MCF 10A (cell line): ENCODE data around the gene PDE4D. TPM values are rescaled to one million over a fixed set of nuclear protein-coding genes. Genes with fewer than 3 reads are reported as not detected.

Source experiments
- BruUV-seq: library from RNA; stranded (reverse); fragments of 400-500 nt; replicated peaks from 2 replicates; lab custom pipeline; 2021; lab: Mats Ljungman, UMichigan
- CTCF ChIA-PET: fragments of 300-600 bp; sonication (Branson Sonifier 250); formaldehyde crosslinking; extraction: SDS; loops from one replicate; lab custom pipeline; 2021; ENCODE audit warnings: antibody characterized with exemption, inconsistent platforms; lab: Yijun Ruan, JAX
- POLR2A ChIA-PET: fragments of 300-600, 350-650 bp; sonication (Branson Sonifier 250); formaldehyde crosslinking; extraction: SDS; loops from one replicate; lab custom pipeline; 2020; ENCODE audit warnings: antibody characterized with exemption, inconsistent platforms; lab: Yijun Ruan, JAX
- DNase-seq: peaks from one replicate; pipeline ENCODE4 v3.0.0-alpha.2; 2018; ENCODE audit not compliant: unreplicated experiment
- H3K27ac Mint-ChIP-seq: one replicate; pipeline ENCODE4 v1.8.0; 2022; ENCODE audit warnings: mild to moderate bottlenecking, low read depth, mixed read lengths; ENCODE audit not compliant: unreplicated experiment
- H3K27me3 Mint-ChIP-seq: one replicate; pipeline ENCODE4 v1.8.0; 2022; ENCODE audit warnings: mixed read lengths; ENCODE audit not compliant: insufficient read depth, unreplicated experiment
- H3K36me3 Mint-ChIP-seq: one replicate; pipeline ENCODE4 v1.8.0; 2022; ENCODE audit warnings: mild to moderate bottlenecking, moderate library complexity, mixed read lengths; ENCODE audit not compliant: insufficient read depth, unreplicated experiment
- H3K4me1 Mint-ChIP-seq: one replicate; pipeline ENCODE4 v1.8.0; 2022; ENCODE audit warnings: mixed read lengths; ENCODE audit not compliant: insufficient read depth, unreplicated experiment
- H3K4me3 Mint-ChIP-seq: one replicate; pipeline ENCODE4 v1.8.0; 2022; ENCODE audit warnings: mild to moderate bottlenecking, moderate library complexity, mixed read lengths; ENCODE audit not compliant: unreplicated experiment
- H3K9me3 Mint-ChIP-seq: one replicate; pipeline ENCODE4 v1.8.0; 2022; ENCODE audit warnings: mixed read lengths; ENCODE audit not compliant: unreplicated experiment
- intact Hi-C: fragments of 100-400 bp; cut with micrococcal nuclease; formaldehyde crosslinking; loops from 2 replicates; pipeline ENCODE4 v1.14.1; 2022
- total RNA-seq: library from RNA; stranded (reverse); gene quantifications from 2 replicates; pipeline ENCODE4 v1.2.3, GENCODE V29; 2022
- TF ChIP-seq, protein P1 (sequence below): fragments of 200-600 bp; IDR thresholded peaks from one replicate; pipeline ENCODE4 v1.8.0; 2022; ENCODE audit warnings: antibody characterized with exemption, mild to moderate bottlenecking; ENCODE audit not compliant: unreplicated experiment

The PDE4D gene
- total RNA-seq, 1 experiment from 2014 or later: 85.0 TPM

DNA sequence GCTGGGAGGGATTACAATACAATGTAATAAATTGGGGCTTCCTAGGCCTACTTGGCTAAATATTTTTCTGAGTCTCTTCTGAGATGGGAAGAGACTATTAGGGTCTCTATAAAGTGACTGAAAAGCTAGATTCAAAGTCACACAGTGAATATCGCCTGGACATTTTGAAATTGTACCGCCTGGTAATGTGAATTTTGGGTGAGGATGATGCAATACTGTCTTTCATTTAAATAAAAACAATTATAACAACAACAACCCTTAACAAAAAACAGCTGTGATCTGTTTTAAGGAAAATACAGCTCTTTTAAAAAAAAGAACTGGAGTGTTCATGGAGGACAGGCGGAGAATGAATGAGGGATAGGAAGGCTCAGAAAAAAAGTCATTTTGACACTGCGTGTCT lies 695.6 kb downstream of the PDE4D start:
- CTCF ChIA-PET: interaction anchor here (0.6 to 3.4 kb wide), 5 partner anchors 9 to 501 kb away, joined by 3 to 20 read pairs (median 3); no protein-coding TSS in a partner anchor
- TF ChIP-seq, protein P1, sequence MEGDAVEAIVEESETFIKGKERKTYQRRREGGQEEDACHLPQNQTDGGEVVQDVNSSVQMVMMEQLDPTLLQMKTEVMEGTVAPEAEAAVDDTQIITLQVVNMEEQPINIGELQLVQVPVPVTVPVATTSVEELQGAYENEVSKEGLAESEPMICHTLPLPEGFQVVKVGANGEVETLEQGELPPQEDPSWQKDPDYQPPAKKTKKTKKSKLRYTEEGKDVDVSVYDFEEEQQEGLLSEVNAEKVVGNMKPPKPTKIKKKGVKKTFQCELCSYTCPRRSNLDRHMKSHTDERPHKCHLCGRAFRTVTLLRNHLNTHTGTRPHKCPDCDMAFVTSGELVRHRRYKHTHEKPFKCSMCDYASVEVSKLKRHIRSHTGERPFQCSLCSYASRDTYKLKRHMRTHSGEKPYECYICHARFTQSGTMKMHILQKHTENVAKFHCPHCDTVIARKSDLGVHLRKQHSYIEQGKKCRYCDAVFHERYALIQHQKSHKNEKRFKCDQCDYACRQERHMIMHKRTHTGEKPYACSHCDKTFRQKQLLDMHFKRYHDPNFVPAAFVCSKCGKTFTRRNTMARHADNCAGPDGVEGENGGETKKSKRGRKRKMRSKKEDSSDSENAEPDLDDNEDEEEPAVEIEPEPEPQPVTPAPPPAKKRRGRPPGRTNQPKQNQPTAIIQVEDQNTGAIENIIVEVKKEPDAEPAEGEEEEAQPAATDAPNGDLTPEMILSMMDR: no peak
- Mint-ChIP-seq H3K9me3 (no peaks in the 10 kb centered on the region), H3K4me1 (peaks cover 23% of the 10 kb centered on the region), H3K27ac (no peak overlapping the region), H3K27me3 (no peaks in the 10 kb centered on the region), H3K36me3 (peaks cover 18% of the 10 kb centered on the region), H3K4me3 (no peak overlapping the region)
- DNase-seq: no peak
- intact Hi-C loops: loop anchor here (10.0 kb wide), 1 partner anchor 547 kb away; no protein-coding TSS in a partner anchor
- POLR2A ChIA-PET: no interaction called here
- no TSS peak for BruUV-seq

DNA sequence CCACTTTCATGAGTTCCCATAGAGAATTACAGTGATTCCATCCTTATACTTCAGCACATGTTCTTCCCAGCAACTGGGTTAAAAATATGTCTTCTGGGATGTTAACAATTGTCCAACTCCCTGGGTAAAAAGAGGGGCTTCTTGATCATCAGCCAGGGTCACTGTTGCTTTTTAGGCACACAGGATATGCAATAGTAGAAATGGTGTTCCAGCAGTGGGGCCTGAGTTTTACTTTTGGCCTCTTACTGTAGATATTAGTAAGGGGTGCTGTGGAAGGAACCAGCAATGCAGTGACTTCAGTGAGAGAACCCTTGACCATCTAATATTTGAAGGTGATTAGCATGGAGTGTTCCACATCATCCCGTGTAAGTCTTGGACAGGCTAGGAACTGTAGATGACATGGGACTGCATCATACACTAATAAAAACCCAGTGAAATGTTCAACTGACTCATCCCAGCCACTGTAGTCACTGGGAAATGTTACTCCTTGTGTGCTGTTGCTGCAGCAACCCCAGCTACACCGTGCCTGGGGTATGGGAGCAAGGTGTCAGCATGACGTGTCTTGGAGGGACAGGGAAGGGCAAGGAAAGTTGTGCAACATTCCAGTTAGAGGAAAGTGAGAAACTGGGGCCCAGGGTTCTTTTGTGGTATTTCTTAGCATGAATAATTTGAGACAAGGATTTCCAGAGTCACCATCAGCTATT lies 699.8 kb downstream of the PDE4D start:
- no peaks in the 10 kb centered on the region for H3K9me3 Mint-ChIP-seq
- no TSS peak for BruUV-seq
- TF ChIP-seq, protein P1: no peak
- ChIA-PET CTCF (interaction anchor here (0.6 to 14.6 kb wide), 5 partner anchors 21 to 186 kb away, joined by 3 to 359 read pairs (median 4); no protein-coding TSS in a partner anchor), POLR2A (interaction anchor here (0.6 to 1.4 kb wide), 9 partner anchors 11 to 567 kb away, joined by 3 to 4 read pairs (median 3); no protein-coding TSS in a partner anchor)
- H3K27me3 Mint-ChIP-seq: no peaks in the 10 kb centered on the region
- peak overlapping the region; percentile 55 for H3K4me3 Mint-ChIP-seq
- H3K36me3 Mint-ChIP-seq: peaks cover 11% of the 10 kb centered on the region
- peak overlapping the region; percentile 100 for H3K27ac Mint-ChIP-seq
- peak; percentile 98 for DNase-seq
- H3K4me1 Mint-ChIP-seq: peaks cover 31% of the 10 kb centered on the region
- intact Hi-C loops: loop anchor here (5.0 to 10.0 kb wide), 3 partner anchors 294 to 599 kb away; no protein-coding TSS in a partner anchor

DNA sequence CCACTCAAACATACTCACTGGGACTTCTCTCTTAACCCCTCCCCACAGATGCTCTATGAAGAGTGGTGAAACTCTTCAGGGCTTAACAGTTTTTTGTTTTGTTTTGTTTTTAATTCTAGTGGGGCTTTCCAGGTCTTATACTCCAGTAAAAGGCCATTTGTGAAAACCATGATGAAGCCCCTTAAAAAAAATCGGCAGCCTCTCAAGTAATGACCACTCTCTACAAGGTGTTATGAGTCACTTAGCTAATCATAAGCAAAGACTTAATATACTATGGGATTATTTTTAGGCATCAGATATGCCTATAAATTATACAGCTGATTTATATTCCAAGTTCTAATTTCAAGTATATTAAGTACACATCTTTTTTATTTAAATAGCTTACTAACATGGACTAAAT lies 702.8 kb downstream of the PDE4D start:
- intact Hi-C loops: loop anchor here (5.0 to 10.0 kb wide), 3 partner anchors 297 to 602 kb away; no protein-coding TSS in a partner anchor
- DNase-seq: no peak
- no peak overlapping the region for H3K4me3 Mint-ChIP-seq
- CTCF ChIA-PET: interaction anchor here (0.6 to 14.6 kb wide), 14 partner anchors 9 to 304 kb away, joined by 3 to 359 read pairs (median 4); no protein-coding TSS in a partner anchor
- H3K4me1 Mint-ChIP-seq: peaks cover 34% of the 10 kb centered on the region
- H3K27ac Mint-ChIP-seq: no peak overlapping the region
- no peaks in the 10 kb centered on the region for H3K27me3 Mint-ChIP-seq
- H3K9me3 Mint-ChIP-seq: no peaks in the 10 kb centered on the region
- TF ChIP-seq, protein P1: no peak
- POLR2A ChIA-PET: interaction anchor here (1.0 kb wide), 1 partner anchor 603 kb away, joined by 3 read pairs; no protein-coding TSS in a partner anchor
- no TSS peak for BruUV-seq
- peaks cover 22% of the 10 kb centered on the region for H3K36me3 Mint-ChIP-seq
